WTC11 (cell line): ENCODE measurements around the gene MYLK.

Source experiments
- CBFB ChIP-seq: sonication (generic); formaldehyde crosslinking; IDR thresholded peaks from 2 replicates; pipeline ENCODE4 v1.8.1; 2022; ENCODE audit warnings: mild to moderate bottlenecking, low read depth, missing genetic modification reagents
- SP1 ChIP-seq: sonication (generic); formaldehyde crosslinking; conservative IDR thresholded peaks from 2 replicates; pipeline ENCODE4 v1.8.1; 2022; ENCODE audit warnings: missing genetic modification reagents
- ZNF232 ChIP-seq: sonication (generic); formaldehyde crosslinking; IDR thresholded peaks from 2 replicates; pipeline ENCODE4 v1.8.0; 2022; ENCODE audit warnings: mild to moderate bottlenecking, missing genetic modification reagents
- TF ChIP-seq, protein P1 (sequence below): sonication (generic); formaldehyde crosslinking; IDR thresholded peaks from 2 replicates; pipeline ENCODE4 v1.8.0; 2022; ENCODE audit warnings: mild to moderate bottlenecking, missing genetic modification reagents
- TF ChIP-seq, protein P2 (sequence below): fragments of 200-600 bp; IDR thresholded peaks from 2 replicates; pipeline ENCODE4 v1.8.0; 2022; ENCODE audit warnings: antibody characterized with exemption

DNA sequence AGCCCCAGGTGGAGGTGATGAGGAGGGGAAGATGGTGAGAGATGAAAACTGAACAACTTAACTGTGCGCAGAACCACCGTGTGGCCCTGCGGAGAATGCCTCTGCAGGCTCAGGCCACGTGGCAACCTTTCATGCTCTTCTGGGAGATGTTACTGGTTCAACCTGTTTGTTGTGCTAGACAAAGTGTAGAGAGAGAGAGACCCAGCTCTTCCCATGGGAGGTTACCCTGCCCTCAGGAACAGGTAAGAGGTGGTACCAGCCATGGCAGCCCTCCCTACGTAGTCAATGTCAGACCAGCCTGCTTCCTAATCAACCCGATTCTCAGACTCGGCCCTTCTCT is 262.3 kb downstream of the MYLK start:
- TF ChIP-seq CBFB (CRISPR knock-in tag) = no peak
- TF ChIP-seq ZNF232 (CRISPR knock-in tag) = no peak
- TF ChIP-seq, protein P1, sequence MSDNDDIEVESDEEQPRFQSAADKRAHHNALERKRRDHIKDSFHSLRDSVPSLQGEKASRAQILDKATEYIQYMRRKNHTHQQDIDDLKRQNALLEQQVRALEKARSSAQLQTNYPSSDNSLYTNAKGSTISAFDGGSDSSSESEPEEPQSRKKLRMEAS (CRISPR knock-in tag) = no peak
- no peak for TF ChIP-seq SP1
- TF ChIP-seq, protein P2, sequence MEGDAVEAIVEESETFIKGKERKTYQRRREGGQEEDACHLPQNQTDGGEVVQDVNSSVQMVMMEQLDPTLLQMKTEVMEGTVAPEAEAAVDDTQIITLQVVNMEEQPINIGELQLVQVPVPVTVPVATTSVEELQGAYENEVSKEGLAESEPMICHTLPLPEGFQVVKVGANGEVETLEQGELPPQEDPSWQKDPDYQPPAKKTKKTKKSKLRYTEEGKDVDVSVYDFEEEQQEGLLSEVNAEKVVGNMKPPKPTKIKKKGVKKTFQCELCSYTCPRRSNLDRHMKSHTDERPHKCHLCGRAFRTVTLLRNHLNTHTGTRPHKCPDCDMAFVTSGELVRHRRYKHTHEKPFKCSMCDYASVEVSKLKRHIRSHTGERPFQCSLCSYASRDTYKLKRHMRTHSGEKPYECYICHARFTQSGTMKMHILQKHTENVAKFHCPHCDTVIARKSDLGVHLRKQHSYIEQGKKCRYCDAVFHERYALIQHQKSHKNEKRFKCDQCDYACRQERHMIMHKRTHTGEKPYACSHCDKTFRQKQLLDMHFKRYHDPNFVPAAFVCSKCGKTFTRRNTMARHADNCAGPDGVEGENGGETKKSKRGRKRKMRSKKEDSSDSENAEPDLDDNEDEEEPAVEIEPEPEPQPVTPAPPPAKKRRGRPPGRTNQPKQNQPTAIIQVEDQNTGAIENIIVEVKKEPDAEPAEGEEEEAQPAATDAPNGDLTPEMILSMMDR = no peak
